Measurements from ENCODE around the gene FHOD1.

The FHOD1 gene

GRCh38 chr16:67247192-67248072, at the start of gene FHOD1:
TSS of gene FHOD1 (minus strand) at chr16:67247481. CDS start at chr16:67247410, 71 bp downstream.
- TF ChIP-seq CTCF (IDR thresholded peaks at IDR 0.05; ENCODE audit: poor library complexity, severe bottlenecking), result no peak
- peak within 1 kb of the TSS; percentile 92 for H3K27ac ChIP-seq (ENCODE audit: poor library complexity, severe bottlenecking)

DNA sequence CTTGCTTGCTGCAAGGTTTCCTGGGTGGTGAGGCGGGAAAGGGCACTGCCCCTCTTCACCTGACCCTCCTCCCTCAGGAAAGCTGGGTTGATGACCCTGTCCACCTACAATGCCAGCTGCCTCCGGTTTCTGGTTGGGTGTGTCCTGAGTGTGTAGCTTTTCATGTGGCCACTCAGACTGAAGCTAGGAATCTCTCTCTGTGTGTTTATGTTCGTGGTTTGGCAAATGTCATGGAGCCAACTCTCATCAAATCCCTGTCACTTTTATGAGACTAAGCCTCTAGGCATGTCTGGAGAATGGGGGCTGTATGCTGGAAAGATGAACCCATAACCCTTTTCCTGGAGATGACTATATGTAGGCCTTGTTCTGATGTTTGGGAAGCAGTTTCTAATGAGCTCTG, 49.1 kb upstream of the FHOD1 start:
- H3K9me3 ChIP-seq (ENCODE audit: severe bottlenecking), result no peaks in the 10 kb centered on the region
- no peak overlapping the region for H3K4me3 ChIP-seq (ENCODE audit: severe bottlenecking)
- no peak for DNase-seq (ENCODE audit: low spot score)
- no peaks in the 10 kb centered on the region for H3K36me3 ChIP-seq (ENCODE audit: low read depth)
- no peaks in the 10 kb centered on the region for H3K4me1 ChIP-seq (ENCODE audit: insufficient read depth, poor library complexity, severe bottlenecking)
- TF ChIP-seq CTCF (IDR thresholded peaks at IDR 0.05; ENCODE audit: poor library complexity, severe bottlenecking), result no peak
- ATAC-seq (ENCODE audit: low read depth), result no peak
- H3K27me3 ChIP-seq (ENCODE audit: insufficient read depth, poor library complexity, severe bottlenecking), result no peaks in the 10 kb centered on the region
- no peak overlapping the region for H3K27ac ChIP-seq (ENCODE audit: poor library complexity, severe bottlenecking)

More at GRCh38 chr16:67247192-67248072, at the start of gene FHOD1:
- Histone ChIP-seq H3K36me3 (ENCODE audit: low read depth) (peaks cover 3% of the 10 kb centered on the region; the same call in 1 of the 2 replicates), H3K4me3 (ENCODE audit: severe bottlenecking) (peak within 1 kb of the TSS; percentile 56), H3K9me3 (ENCODE audit: severe bottlenecking) (no peaks in the 10 kb centered on the region), H3K27me3 (ENCODE audit: insufficient read depth, poor library complexity, severe bottlenecking) (no peaks in the 10 kb centered on the region), H3K4me1 (ENCODE audit: insufficient read depth, poor library complexity, severe bottlenecking) (peaks cover 40% of the 10 kb centered on the region)
- DNase-seq (ENCODE audit: low spot score), result peak; percentile 99
- peak; percentile 58 for ATAC-seq (ENCODE audit: low read depth)

- Histone ChIP-seq H3K36me3 (ENCODE audit: low read depth) (no peaks in the 10 kb centered on the region), H3K4me3 (ENCODE audit: severe bottlenecking) (no peak overlapping the region), H3K27me3 (ENCODE audit: insufficient read depth, poor library complexity, severe bottlenecking) (no peaks in the 10 kb centered on the region), H3K9me3 (ENCODE audit: severe bottlenecking) (no peaks in the 10 kb centered on the region), H3K27ac (ENCODE audit: poor library complexity, severe bottlenecking) (no peak overlapping the region), H3K4me1 (ENCODE audit: insufficient read depth, poor library complexity, severe bottlenecking) (no peaks in the 10 kb centered on the region)
- TF ChIP-seq CTCF (IDR thresholded peaks at IDR 0.05; ENCODE audit: poor library complexity, severe bottlenecking), result no peak
- DNase-seq (ENCODE audit: low spot score) (no peak), ATAC-seq (ENCODE audit: low read depth) (no peak)
These were observed 47.7 kb upstream of the FHOD1 start for GRCh38 chr16:67294938-67295361.

GRCh38 chr16:67294171-67294757, 47.0 kb upstream of the FHOD1 start:
- Histone ChIP-seq H3K36me3 (ENCODE audit: low read depth) (no peaks in the 10 kb centered on the region), H3K9me3 (ENCODE audit: severe bottlenecking) (no peaks in the 10 kb centered on the region), H3K4me1 (ENCODE audit: insufficient read depth, poor library complexity, severe bottlenecking) (no peaks in the 10 kb centered on the region), H3K27me3 (ENCODE audit: insufficient read depth, poor library complexity, severe bottlenecking) (no peaks in the 10 kb centered on the region), H3K4me3 (ENCODE audit: severe bottlenecking) (no peak overlapping the region), H3K27ac (ENCODE audit: poor library complexity, severe bottlenecking) (no peak overlapping the region)
- TF ChIP-seq CTCF (IDR thresholded peaks at IDR 0.05; ENCODE audit: poor library complexity, severe bottlenecking), result no peak
- ATAC-seq (ENCODE audit: low read depth), result no peak
- DNase-seq (ENCODE audit: low spot score), result no peak
